ENCODE results near the gene USP30.

The USP30 gene

GRCh38 chr12:109116611-109116949 is 64.2 kb downstream of the USP30 start:
- ChIA-PET CTCF (no interaction called here), POLR2A (ENCODE audit: low non-redundant PET) (no interaction called here)
- H3K27ac ChIP-seq = no peak overlapping the region
- no peak for DNase-seq (ENCODE audit: low spot score)
- no peak for TF ChIP-seq CTCF (conservative IDR thresholded peaks at IDR 0.05; ENCODE audit: low read depth)

GRCh38 chr12:109120095-109120494 is 67.7 kb downstream of the USP30 start:
- no peak for DNase-seq (ENCODE audit: low spot score)
- ChIA-PET CTCF (interaction anchor here (0.6 kb wide), 1 partner anchor 18 kb away, joined by 3 read pairs; no protein-coding TSS in a partner anchor), POLR2A (ENCODE audit: low non-redundant PET) (no interaction called here)

GRCh38 chr12:109120557-109120956 is 68.2 kb downstream of the USP30 start:
- TF ChIP-seq CTCF (conservative IDR thresholded peaks at IDR 0.05; ENCODE audit: low read depth) = no peak
- ChIA-PET CTCF (interaction anchor here (0.6 kb wide), 1 partner anchor 18 kb away, joined by 3 read pairs; no protein-coding TSS in a partner anchor), POLR2A (ENCODE audit: low non-redundant PET) (no interaction called here)
- no peak for DNase-seq (ENCODE audit: low spot score)
- H3K27ac ChIP-seq = no peak overlapping the region

More at GRCh38 chr12:109120095-109120494, 67.7 kb downstream of the USP30 start:
- TF ChIP-seq CTCF (conservative IDR thresholded peaks at IDR 0.05; ENCODE audit: low read depth) = no peak
- H3K27ac ChIP-seq = no peak overlapping the region

GRCh38 chr12:109121346-109121880 is 69.0 kb downstream of the USP30 start:
- CTCF ChIA-PET = no interaction called here

GRCh38 chr12:109124878-109125648 is 72.7 kb downstream of the USP30 start:
- POLR2A ChIA-PET (ENCODE audit: low non-redundant PET) = no interaction called here
- TF ChIP-seq CTCF (conservative IDR thresholded peaks at IDR 0.05; ENCODE audit: low read depth) = no peak
- no peak for DNase-seq (ENCODE audit: low spot score)
- CTCF ChIA-PET = interaction anchor here (1.4 kb wide), 1 partner anchor 13 kb away, joined by 4 read pairs; no protein-coding TSS in a partner anchor
- H3K27ac ChIP-seq = no peak overlapping the region

More at GRCh38 chr12:109121346-109121880, 69.0 kb downstream of the USP30 start:
- DNase-seq (ENCODE audit: low spot score) = no peak
- TF ChIP-seq CTCF (conservative IDR thresholded peaks at IDR 0.05; ENCODE audit: low read depth) = no peak
- POLR2A ChIA-PET (ENCODE audit: low non-redundant PET) = no interaction called here
- H3K27ac ChIP-seq = no peak overlapping the region

- no peak overlapping the region for H3K27ac ChIP-seq
- CTCF ChIA-PET = interaction anchor here (0.6 kb wide), 1 partner anchor 59 kb away, joined by 3 read pairs; no protein-coding TSS in a partner anchor
- POLR2A ChIA-PET (ENCODE audit: low non-redundant PET) = no interaction called here
- TF ChIP-seq CTCF (conservative IDR thresholded peaks at IDR 0.05; ENCODE audit: low read depth) = no peak
- DNase-seq (ENCODE audit: low spot score) = no peak
These were observed 73.4 kb downstream of the USP30 start for GRCh38 chr12:109125791-109126190.

Data from RWPE1 (cell line).